HG03060 (cell line): ENCODE data around the gene S1PR3.

ENCODE experiments used
- ATAC-seq: cut with Tn5 transposase; IDR thresholded peaks from one replicate; pipeline ENCODE4 v1.9.1; 2021; ENCODE audit warnings: low read depth, moderate number of reproducible peaks; ENCODE audit not compliant: unreplicated experiment

Gene S1PR3

DNA sequence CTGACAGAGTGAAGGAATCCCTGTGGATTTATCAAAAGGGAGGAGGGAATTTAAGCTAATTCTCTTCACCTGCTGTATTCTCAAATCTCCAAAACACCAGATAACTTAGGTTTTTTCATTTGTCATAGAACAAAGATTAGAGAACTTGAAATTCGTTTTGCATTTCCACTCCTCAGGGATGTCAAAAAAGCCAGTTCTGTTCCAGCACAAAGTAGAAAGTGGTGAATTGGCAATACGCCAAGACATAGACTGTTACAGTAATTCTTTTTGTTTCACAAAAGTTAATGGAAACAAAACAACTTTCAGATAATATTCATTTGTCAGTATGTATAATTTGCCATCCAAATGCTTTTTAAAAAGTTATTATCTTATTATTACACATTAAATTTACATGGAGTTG, 15.0 kb downstream of the S1PR3 start:
- ATAC-seq: no peak

DNA sequence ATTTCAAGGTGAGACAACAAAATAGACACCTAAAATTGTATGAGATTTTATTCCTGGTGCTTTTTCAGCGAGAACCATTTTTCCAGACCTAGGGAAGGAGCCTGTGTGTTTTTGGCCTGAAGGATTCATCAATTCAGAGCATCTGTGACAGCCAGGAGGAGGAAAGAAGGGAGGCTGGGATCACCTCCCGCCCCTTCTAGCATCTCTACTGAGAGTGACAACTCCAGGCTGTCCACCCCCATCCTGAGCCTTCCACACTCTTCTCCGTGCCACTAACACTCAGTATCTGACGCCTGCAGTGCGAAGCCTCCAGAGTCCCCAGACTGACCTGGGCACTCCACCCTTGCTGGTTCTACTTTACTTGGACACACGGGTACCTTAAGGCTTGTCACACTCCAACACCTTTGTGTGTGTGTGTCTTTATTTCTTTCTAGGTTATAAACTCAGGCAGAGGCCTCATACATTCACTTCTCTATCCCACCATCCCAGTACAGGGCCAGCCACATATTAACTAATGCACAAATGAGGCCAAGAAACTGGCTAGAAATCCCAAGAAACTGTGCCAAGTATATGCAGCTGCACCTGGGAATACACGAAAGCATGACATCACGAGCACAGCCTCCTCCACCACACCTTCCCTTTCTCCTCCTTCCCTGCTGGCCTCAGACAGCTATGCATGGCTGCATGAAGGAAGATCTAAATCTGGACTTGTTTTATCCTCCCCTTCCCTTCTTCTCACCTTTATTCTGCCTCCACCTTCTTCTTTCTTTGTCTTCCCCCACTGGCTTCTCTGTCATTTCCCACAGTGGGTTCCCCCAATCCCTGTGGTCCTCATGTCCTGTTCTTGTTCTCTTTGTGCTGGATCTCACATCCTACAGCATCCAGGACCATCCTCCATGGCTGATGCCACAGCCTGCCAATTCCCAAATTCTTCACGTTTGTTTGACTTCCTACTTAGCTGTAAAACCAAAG, 16.0 kb downstream of the S1PR3 start:
- ATAC-seq: no peak

DNA sequence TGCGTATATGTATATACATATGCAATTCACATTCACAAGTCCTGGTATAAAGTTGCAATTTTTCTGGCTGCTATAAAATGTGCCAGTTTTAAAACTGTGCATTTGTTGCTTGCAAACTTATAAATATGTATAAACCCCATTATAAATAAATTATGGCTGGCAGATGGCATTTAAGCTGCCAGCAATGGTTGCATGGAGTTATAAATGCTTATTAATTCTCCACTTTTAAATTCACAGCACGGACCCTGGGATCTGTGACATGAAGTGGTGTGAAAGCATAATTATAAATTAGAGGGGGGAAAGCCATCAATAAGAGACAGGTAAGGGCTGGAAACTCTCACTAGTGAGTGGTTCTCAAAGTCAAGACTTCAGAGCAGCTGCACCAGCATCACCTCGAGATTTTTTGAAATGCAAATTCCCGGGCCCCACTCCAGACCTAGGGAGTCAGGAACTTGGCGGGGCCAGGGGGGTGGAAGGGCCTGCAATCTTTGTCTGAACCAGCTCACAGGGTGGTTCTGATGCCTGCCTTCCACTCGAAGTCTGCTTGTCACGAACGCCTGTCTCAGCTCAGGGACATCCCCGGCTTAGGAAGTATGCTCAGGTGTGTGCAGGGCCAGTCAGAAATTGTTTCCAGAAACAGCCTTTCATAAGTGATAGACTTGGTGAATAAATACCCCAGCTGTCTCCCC, 16.9 kb downstream of the S1PR3 start:
- no peak for ATAC-seq

DNA sequence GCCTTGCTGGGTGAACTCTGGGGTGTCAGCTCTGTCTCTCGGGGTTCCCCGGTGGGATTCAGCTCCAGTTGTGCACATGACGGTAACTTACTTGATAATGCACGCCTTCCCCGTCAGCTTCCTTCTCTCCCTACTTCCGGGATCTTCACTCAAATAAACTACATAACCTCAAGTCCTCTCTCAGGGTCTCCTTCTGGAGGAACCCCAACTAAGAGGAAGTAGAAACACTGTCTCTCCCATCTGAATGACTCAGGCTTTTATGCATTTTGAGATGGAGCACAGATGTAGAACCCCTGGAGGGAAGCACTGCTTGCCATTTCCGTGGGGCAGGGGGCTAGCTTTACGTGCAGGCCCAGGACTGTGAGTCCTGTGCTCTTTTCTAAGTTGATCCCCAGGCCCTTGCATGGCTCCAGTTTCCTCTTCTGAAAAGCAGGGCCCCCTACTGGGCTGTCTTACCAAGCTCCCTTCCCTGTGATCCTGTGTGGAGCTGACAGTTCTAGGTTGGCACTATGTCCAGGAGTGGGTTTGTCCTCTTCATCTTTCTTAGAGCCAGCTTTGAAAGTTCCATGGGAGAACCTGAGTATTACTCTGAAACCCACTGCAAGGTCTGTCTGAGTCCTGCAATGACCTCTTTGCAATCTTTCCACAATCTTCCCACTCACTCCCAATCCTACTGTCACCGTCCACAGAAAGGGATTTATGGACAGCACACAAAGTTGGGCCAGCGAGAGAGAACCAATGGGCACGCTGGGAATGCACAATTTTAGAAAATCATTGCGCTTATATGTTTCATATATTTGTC, 17.7 kb downstream of the S1PR3 start:
- ATAC-seq: no peak

DNA sequence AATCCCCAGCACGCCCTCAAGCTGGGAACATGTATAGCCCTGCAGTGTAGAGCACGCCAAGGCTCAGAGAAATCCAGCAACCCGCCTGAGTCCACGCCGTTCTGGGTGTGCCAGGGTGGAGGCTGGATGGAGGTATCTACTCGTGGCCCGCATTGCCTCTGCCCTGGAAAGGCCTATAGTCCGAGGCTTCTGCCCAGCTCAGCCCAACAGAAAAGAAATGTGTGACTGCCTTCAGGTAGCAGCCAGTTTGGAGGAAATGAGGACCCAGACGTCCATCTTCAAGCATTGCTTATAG, 18.2 kb downstream of the S1PR3 start:
- no peak for ATAC-seq

DNA sequence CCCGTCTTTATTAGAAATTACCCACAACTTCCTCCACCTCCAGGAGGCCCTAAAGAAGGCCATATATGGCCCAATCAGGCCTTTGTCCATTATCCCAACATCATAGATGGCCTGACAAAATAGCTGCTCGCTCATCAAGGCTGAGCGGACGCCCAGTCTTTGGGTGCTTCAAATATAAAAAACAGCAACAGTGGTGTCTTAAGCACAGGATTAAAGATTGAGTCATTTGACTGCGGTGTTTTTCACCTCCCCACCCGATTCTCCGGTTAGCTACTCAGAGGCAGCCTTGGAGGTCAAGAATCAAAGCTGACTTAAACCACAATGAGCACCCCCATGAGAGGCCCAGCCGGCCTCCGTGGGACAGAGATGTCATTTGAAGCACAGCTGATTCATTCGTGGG, 18.8 kb downstream of the S1PR3 start:
- ATAC-seq: no peak

DNA sequence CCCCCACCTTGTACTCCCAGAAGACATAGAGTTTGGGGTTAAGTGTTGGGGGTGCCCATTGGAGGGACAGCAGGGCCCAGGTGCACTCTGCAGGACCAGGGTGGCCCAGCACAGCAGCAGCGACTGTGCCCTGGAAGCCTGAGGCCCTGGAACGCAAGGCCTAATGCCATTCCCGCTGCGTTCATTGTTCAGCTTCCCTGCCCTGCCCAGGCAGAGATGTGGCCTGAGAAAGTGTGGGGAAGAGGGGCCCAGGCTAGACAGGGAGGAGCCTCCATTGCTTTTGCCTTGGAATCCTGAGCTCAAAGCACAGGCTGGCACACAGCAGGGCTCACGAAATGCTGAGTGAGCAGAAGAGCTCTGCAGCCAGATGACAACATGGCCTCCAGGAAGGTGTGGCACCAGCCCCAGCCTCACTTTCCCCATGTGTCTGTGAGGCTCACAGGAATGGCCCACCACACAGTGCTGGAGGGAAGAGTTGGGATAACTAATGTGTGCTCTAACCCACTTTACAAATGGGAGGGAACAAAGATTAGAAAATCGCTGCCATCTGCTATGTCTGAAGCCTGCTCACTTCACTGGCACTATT, 19.4 kb downstream of the S1PR3 start:
- no peak for ATAC-seq

DNA sequence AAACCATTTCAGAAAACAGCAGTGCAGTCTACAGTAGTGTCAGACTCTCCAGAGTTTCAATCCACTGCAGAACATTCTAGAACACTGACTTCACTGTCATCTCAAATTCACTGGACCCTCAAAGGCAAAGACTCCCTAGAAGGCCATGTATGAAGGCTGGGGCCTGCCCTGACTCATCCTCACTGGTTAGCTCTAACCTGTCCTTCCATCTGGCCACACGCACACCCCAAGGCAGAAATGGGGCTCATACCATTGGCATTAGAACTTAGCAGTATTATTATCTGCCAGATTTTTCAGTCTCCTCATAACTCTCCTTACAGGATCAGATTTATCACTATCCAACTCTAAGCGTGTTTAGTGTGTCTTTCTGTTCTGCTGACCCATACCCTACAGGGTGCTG, 20.4 kb downstream of the S1PR3 start:
- ATAC-seq: no peak

DNA sequence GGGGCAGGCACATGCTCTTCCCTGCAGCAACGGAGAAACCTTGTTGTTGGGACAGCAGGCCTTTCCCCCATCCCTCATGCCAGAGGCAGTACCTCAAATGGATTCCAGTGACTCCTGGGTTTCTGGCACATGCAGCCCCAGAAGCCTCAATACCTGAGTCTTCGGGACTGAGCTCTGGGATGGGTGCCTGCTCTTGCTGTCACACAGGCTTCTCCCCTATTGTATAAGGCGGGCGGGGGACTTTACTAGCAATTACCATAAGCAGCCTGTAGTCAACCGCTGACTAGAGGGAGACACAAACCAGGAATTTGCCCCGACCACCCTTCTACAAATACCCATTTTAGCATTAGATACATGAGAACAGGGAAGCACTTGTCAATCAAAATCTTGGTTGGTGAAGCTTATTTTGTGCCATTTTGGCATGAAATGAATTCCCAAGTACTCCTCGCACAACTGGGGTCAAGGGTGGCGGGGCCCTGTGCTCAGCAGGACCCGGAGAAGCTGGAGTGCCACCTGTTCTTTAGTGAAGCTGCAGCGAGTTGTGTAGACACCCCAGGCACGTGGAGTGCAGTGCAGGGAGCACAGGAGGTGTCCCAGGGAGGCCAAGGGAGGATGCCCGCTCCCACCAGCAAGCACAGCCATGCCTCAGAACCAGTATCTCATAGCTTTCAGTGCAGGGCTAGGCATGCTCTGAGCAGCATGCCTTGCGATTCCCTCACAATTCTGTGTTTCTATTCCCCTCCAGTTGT, 21.2 kb downstream of the S1PR3 start:
- no peak for ATAC-seq

DNA sequence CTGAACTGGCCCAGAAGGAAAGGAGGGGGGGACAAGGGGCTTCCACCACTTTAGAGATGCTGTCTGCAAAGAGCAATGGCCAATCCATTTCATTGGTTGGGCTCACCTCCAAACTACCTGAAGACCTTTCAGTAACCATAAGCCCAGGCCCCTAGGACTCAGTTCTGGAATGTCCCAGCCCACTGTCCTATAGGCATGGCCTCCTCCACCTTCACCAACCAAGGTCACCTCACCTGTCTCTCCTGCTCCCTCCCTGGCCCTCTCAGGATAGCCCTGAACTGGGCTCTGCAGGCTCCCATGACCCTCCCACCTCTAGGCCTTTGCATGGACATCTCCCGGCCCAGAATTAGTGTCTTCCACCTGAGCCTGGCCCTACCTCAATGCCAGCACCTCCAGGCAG, 22.4 kb downstream of the S1PR3 start:
- ATAC-seq: no peak

DNA sequence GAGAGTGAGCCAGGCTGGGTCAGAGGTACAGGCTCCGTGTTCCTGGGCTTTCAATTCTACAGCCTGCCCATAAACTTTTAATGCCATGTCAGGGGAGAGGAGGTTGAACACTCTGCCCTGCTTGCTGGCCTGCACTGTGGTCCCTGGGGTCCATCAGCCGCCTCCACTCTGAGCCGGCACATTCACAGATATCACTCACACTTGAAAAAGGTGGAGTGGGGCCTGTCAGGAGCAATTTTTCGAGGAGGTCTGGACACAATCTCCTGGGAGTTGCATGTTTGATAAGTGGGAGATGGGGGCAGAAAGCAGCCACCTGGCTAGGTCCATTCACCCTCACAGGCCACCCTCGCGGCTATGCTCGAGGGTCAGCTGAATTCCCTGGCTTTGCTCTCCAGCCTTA, 22.9 kb downstream of the S1PR3 start:
- ATAC-seq: no peak

DNA sequence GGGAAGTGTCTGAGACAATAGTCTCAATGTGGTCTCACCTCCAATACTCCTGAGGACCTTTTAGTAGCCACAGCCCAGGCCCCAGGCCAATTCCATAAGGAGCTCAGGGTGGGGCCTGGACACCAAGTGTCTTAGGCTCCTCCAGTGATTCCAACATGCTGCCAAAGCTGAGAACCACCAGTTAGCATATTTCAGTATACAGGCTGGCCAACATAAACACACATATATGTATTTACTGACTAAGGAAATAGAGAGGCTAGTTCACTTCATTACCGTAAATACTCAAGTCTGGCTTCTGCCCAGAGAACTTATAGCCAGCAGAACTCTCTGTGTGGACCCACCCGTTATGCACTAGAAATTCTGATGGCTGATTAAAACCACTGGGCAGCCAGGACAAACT, 24.1 kb downstream of the S1PR3 start:
- no peak for ATAC-seq

DNA sequence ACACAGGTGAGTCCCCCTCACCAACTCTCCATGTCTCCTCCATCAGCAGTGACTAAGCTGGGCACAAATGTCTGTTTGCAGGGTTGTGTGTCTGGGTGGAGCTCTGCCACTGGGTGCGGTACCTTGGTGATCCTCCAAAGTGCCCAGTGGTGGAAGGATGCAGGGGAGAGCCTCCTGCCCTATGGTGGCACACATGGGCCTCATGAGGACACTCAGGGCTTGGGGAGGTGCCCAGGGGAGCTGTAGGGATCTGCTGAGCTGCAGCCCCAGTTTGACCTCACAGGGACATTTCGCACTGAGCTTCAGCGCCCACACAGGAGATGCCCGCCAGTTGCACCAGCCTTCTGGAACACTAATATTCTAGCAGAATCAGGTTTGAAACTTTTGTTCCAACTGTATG, 29.5 kb downstream of the S1PR3 start:
- ATAC-seq: no peak

DNA sequence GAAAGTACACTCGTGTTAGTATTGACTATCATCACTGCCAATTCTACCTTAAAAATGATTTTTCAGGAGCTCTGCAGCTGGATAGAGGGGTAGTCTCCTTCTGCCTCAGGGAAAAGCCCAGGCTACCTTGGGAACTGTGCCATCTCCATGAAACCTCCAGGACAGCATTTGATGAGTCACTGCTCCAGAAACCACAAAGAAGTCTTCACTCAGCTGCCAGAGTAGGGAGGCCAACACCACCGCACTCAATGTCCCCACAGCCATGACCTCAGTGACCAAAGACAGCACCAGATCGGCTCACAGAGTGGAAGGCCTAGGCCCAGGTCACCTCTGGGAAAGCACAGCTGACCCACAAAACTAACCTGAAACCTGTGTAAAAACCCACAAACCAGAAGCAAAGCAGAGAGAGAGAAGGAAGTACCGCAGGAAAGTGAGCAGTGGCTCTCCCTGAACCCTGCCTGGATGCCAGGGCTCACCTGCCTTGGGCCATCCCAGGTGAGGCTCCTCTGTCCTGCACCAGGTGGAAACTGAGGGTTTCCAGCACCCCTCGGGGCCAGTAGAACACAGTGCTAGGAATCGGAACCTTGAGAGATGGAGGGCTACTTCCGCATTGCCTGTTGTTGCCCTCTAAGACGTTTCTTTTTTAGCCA, 30.0 kb downstream of the S1PR3 start:
- ATAC-seq: no peak

DNA sequence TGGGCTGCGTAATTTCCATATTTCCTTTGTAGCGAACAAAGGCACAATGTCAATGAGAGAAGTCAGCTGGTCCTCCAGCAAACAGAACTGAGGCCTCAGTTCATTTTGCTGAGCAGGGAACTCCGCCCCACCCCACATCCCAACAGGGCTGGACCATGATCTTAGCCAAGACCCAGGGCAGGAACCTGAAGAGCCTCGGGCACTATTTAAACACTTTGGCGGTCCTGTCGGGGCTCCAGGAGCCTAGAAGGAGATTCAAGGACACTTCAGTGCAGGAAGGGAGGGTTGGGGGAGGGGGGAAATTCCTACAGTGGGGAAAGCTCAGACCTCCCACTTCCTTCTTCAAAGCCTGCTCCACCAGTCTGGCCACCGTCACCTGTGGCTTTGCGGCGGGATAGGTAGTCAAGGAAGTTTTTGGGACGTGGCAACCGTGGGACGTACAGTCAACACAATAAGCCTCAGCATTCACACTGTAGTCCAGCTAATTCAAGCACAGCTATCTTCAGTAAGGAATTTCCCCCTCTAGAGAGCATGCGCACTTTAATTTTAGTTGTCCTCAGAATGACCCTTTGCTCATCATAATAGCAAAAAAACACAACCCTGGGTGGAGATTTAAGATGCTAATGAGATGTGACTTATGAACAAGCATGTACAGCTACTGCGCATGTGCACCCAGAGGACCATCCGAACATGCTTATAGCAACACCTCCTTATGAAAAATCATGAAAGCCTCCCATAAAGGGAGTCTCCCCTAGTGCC, 30.9 kb downstream of the S1PR3 start:
- ATAC-seq: no peak

DNA sequence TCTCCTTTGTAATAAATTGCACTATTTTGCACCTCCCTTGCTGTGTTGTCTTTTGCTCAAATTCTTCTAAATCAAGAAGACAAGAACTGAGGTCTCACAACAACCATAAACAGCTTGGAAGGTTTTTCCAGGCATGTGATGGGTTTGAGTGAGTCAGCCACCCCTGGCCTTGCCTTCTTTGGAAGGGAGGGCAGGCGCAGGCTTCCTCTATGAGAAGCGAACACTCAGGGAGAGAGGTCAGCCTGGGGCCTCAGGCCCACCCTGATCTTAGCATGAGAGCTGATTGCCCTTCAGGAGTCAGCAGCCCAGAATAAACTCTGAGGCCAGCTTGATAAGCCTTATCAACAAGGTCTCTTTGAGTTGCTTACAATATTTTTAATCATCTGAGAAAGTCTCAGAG, 31.6 kb downstream of the S1PR3 start:
- no peak for ATAC-seq

DNA sequence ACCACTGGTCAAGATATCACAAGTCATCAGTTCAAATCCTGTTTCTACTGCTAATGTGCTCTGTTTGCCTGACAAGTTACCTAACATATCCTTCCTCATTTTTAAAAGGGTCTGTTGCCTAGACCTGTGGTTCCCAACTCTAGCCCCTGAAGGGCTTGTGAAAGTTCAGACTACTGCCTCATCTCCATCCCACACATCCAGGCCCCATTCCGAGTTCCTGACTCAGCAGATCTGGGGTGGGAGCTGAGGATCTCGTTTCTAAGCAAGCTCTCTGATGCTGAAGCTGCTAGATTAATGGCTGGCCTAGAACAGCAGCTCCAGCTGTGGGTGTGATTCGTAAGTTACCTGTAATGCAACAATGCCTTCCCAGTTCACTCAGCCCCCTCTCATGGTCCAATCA, 32.5 kb downstream of the S1PR3 start:
- ATAC-seq: no peak

DNA sequence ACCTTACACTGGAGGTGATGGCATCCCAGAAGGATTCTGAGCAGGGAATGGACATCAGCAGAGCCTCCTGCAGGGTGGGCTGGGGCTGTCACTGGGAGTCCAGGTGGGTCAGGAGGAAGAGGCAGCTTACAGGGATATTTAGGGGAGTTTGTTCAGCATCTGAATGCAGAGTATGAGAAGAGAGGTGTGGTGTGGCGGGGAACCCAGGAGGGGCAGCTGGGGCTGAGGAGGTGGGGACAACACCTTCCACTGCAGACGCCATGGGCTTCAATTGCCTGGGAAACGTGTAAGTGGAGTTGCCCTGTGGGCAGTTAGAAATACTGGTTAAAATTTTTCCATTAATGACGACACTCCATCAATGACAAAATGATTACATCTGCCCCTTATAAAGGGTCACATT, 33.5 kb downstream of the S1PR3 start:
- ATAC-seq: no peak

DNA sequence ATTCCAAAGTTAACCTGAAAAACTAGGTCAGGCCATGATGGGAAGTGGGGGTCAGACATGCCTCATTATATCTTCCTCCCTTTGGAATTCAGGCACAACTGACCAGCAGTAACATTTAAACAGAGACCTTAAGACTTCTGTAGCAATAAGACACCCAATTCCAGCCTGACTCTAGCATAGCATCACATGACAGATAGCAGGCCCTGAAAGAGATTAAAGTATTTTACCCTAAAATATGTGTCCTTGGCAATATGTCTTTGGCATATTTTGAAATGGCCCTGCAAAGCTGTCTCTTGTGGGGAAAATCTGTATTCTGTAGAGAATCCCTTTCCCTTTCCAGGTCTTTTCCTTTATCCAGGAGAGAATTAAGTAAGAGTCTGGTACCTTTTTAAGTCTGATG, 34.3 kb downstream of the S1PR3 start:
- no peak for ATAC-seq
